Activated naive CD4-positive, alpha-beta T cell treated with anti-CD3 and anti-CD28 coated beads, Interleukin-2, amount 50 U/mL, for 24 hours (primary cell): Measurements from ENCODE around the gene DNM1.
"Not testable (repeated sequence)": the region's sequence is repeated elsewhere in the genome, so short reads cannot be mapped to it uniquely, and the experiment has no call there.

Source experiments
- H3K27ac Mint-ChIP-seq: one replicate; pipeline ENCODE4 v1.8.0; 2021; ENCODE audit warnings: mild to moderate bottlenecking, mixed read lengths
- H3K27me3 Mint-ChIP-seq: one replicate; pipeline ENCODE4 v1.8.0; 2021; ENCODE audit warnings: mixed read lengths
- H3K36me3 Mint-ChIP-seq: one replicate; pipeline ENCODE4 v1.8.0; 2021; ENCODE audit warnings: mixed read lengths
- H3K4me1 Mint-ChIP-seq: one replicate; pipeline ENCODE4 v1.8.0; 2021; ENCODE audit warnings: mixed read lengths
- H3K4me3 Mint-ChIP-seq: one replicate; pipeline ENCODE4 v1.8.0; 2021; ENCODE audit warnings: mild to moderate bottlenecking, mixed read lengths
- H3K9me3 Mint-ChIP-seq: one replicate; pipeline ENCODE4 v1.8.0; 2021; ENCODE audit warnings: mixed read lengths

DNM1 gene

DNA sequence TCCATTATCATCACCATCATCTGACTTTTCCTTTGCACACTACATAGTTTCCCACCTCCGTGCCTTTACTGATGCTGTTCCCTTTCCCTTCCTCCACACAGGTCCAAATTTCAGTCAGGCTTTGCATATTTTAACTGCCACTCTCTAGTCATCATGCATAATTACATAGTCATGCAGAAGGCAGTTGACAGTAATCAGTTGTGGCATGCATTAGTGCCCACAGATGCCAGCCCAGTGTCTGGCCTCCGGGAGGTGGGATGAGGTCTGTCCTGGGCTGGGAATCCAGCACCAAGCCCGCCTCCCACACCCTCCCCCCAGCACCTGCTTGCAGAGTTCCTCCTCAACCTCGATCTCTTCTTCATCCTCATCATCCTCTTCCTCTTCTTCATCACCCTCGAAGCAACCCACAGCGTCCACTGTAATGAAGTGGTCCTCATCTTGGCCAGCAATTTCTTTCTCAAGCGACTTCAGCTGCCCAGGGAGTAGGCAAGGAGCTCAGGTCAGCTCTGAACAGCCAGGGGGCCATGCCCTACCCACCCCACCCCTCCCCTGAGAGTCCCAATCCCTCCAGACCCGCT is 34.4 kb upstream of the DNM1 start:
- Mint-ChIP-seq H3K36me3 (peaks cover 7% of the 10 kb centered on the region), H3K27me3 (no peaks in the 10 kb centered on the region), H3K4me3 (no peak overlapping the region), H3K9me3 (no peaks in the 10 kb centered on the region), H3K27ac (no peak overlapping the region), H3K4me1 (no peaks in the 10 kb centered on the region)

DNA sequence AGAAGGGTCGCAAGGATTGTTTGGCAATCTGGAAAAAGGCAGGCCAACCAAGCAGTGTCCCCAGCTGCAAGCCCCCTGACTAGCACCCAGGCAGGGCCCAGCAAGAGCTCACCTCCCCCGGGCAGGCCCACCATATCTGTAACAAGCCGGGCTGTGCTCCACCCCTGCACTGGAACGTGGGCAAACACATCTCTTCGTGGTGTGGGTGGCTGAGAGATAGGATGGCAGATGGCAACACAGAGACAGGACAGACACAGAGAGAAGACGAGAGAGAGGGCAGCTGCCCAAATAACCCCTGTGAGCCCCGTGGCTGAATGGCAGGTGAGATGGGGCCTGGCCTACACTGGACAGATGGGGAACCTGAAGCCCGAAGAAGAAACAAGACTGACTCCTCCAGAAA is 33.7 kb upstream of the DNM1 start:
- no peaks in the 10 kb centered on the region for H3K27me3 Mint-ChIP-seq
- no peaks in the 10 kb centered on the region for H3K4me1 Mint-ChIP-seq
- no peaks in the 10 kb centered on the region for H3K9me3 Mint-ChIP-seq
- H3K27ac Mint-ChIP-seq, result no peak overlapping the region
- H3K4me3 Mint-ChIP-seq, result no peak overlapping the region
- H3K36me3 Mint-ChIP-seq, result peaks cover 7% of the 10 kb centered on the region

DNA sequence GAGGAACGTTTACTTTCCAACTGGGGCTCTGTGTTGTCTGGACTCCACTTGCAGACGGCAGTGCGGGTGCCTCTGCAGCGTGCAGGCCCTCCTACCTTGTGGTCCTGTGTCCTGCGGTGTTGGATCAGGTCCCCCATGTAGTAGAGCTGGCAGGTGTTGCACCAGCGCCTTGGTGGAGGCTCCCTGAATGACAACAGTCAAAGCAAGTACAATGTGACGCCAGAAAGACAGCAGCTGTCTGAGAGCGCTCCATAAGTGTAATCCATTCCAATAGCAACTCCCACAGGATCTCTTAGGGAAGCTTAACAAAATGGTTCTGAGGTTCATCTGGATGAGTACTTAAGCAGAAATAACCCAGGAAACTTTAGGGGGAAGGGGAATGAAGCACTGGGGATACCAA is 33.3 kb upstream of the DNM1 start:
- H3K27ac Mint-ChIP-seq, result no peak overlapping the region
- no peaks in the 10 kb centered on the region for H3K9me3 Mint-ChIP-seq
- H3K4me3 Mint-ChIP-seq, result no peak overlapping the region

DNA sequence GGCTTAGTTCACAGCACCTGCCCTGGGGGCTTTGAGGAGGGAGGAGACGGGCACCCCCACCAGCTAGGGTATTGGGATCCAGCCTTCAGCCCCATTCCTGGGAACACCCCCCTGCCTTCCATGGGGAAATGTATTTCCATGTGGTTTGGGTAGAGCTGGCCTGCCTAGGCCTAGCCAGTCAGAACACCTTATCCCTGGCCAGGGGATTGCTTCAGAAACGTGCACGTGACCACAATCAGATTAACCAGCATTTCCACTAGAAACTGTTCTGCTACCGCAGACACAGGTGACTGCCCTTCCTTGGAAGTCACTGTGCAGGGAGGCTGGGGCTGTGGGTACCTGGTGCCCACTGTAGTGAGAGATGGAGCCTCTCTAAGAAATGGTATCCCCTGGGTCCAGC is 29.1 kb upstream of the DNM1 start:
- H3K4me1 Mint-ChIP-seq, result no peaks in the 10 kb centered on the region
- no peaks in the 10 kb centered on the region for H3K36me3 Mint-ChIP-seq
- H3K4me3 Mint-ChIP-seq, result no peak overlapping the region
- no peaks in the 10 kb centered on the region for H3K27me3 Mint-ChIP-seq
- no peaks in the 10 kb centered on the region for H3K9me3 Mint-ChIP-seq
- H3K27ac Mint-ChIP-seq, result no peak overlapping the region

More for the DNA sequence above, 33.3 kb upstream of the DNM1 start:
- Mint-ChIP-seq H3K4me1 (no peaks in the 10 kb centered on the region), H3K36me3 (peaks cover 7% of the 10 kb centered on the region), H3K27me3 (no peaks in the 10 kb centered on the region)

DNA sequence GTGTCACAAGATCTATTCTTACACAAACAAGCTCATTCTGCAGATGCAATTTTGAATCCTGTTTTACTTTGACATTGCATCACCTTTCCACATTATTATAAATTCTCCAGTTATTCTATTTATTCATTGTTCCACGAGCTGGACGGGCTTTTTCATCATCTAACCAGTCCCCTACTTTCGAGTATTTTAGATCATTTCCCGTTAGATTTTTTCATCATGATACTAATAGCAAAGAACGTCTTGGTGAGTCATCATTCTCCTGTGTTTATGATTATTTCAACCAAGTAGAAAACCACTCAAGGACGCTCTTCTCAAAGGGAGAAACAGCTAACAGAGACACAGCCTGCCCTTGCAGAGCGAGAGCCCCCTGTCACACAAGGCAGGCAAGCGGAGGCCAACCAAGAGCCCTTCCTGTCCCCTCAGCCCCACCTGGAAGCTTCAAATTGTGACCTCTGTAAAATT is 28.0 kb upstream of the DNM1 start:
- no peaks in the 10 kb centered on the region for H3K4me1 Mint-ChIP-seq
- H3K9me3 Mint-ChIP-seq, result no peaks in the 10 kb centered on the region
- no peak overlapping the region for H3K4me3 Mint-ChIP-seq
- no peaks in the 10 kb centered on the region for H3K27me3 Mint-ChIP-seq
- H3K36me3 Mint-ChIP-seq, result peaks cover 2% of the 10 kb centered on the region
- no peak overlapping the region for H3K27ac Mint-ChIP-seq

DNA sequence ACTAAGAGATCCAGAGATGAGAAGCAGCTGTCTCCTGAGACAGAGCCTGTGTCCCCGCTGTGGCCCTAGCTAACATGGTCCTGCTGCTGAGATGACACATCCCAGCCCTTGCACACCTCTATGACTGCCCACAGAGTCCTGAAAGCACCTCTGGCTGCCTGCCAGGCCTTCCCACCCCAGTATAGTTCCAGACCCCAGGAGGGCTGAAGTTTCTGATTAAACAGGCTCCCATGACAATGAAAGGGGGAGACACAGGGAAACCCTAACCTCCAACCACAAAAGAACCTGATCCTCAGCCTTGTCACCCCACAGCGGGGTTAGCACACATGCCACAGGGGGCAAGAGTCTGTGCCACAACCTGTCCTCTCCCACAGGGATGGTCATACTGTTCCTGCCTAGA is 27.5 kb upstream of the DNM1 start:
- Mint-ChIP-seq H3K4me1 (no peaks in the 10 kb centered on the region), H3K27me3 (no peaks in the 10 kb centered on the region), H3K9me3 (no peaks in the 10 kb centered on the region), H3K27ac (no peak overlapping the region), H3K4me3 (no peak overlapping the region), H3K36me3 (peaks cover 4% of the 10 kb centered on the region)

DNA sequence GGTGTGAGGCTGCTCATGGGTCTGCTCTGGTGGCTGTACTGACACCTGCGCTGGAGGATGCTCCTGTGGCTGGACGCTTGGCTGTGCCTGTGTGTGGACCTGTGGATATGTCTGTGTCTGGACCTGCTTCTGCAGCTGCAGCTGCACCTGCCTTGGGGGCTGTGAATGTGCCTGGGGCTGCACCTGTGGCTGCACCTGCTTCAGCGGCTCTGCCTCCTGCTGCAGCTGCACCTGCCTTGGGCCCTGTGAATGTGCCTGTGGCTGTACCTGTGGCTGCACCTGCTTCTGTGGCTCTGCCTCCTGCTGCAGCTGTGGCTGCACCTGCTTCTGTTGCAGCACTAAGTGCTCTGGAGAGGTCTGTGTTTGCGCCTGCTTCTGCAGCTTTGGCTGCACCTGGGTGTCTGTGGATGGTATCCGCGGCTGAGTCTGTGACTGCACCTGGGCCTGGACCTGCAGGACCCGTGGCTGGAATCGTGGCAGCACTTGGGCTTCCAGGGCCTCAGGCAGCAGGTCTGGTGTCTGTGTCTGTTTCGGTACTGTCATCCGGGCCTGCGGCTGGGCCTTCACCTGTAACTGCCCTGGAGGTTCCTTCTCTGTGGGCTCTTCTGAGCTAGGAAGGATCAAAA is 24.3 kb upstream of the DNM1 start:
- Mint-ChIP-seq H3K4me3 (no peak overlapping the region), H3K4me1 (no peaks in the 10 kb centered on the region), H3K36me3 (peaks cover 6% of the 10 kb centered on the region), H3K9me3 (no peaks in the 10 kb centered on the region), H3K27me3 (no peaks in the 10 kb centered on the region), H3K27ac (no peak overlapping the region)

DNA sequence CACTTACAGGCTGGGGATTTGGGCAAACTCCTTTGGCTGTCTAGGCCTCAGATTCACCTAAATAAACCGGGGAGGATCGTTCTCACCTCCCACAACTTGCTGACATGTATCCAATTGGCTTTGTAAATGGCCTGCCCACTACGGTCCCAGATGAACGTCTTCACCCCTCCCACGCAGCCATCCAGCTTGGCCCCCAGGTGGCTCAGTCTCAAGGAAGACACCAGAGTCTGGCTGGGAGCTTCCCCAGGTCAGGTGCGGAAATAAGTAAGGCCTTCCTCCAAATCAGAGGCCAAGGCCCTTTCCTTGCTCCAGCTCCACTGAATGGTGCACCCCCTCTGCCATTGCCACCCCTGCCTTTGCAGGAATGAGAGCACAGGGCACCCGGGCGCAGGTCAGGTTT is 23.2 kb upstream of the DNM1 start:
- Mint-ChIP-seq H3K27me3 (no peaks in the 10 kb centered on the region), H3K4me3 (no peak overlapping the region), H3K27ac (no peak overlapping the region), H3K4me1 (no peaks in the 10 kb centered on the region), H3K36me3 (peaks cover 7% of the 10 kb centered on the region), H3K9me3 (no peaks in the 10 kb centered on the region)

DNA sequence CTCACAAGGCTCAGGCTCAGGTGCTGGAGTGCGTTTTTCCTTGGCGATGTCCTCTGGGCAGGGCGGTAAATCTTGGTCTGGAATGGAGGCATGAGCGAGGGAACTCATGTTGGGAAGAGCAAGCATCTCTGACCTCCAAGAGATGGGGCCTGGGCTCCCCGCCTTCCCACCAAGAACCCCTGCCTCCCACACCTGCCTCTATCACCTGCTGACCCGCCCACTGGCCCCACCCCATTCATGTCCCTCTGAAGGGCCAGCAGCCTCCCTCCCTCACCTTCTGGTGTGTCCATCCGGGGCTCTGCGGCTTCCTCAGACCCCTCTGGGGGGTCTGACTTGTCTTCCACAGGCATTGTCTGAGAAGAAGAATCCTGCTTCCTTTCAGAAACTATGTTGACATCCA is 22.7 kb upstream of the DNM1 start:
- Mint-ChIP-seq H3K27ac (no peak overlapping the region), H3K36me3 (peaks cover 7% of the 10 kb centered on the region), H3K27me3 (no peaks in the 10 kb centered on the region), H3K9me3 (no peaks in the 10 kb centered on the region), H3K4me1 (no peaks in the 10 kb centered on the region), H3K4me3 (no peak overlapping the region)

DNA sequence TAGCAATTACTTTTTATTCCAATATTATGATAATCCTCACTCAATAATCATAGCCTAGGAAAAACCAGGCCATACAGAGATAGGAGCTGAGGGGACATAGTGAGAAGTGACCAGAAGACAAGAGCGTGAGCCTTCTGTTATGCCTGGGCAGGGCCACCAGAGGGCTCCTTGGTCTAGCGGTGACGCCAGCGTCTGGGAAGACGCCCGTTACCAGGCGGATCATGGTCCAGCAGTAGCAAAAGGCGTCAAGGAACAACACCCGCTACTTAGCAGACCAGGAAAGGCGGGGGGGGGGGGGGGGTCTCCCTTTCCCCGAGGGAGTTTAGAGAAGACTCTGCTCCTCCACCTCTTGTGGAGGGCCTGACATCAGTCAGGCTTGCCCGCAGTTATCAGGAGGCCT is 21.7 kb upstream of the DNM1 start:
- H3K27me3 Mint-ChIP-seq, H3K36me3 Mint-ChIP-seq, H3K27ac Mint-ChIP-seq, H3K4me3 Mint-ChIP-seq, H3K4me1 Mint-ChIP-seq, H3K9me3 Mint-ChIP-seq: not testable (repeated sequence)

DNA sequence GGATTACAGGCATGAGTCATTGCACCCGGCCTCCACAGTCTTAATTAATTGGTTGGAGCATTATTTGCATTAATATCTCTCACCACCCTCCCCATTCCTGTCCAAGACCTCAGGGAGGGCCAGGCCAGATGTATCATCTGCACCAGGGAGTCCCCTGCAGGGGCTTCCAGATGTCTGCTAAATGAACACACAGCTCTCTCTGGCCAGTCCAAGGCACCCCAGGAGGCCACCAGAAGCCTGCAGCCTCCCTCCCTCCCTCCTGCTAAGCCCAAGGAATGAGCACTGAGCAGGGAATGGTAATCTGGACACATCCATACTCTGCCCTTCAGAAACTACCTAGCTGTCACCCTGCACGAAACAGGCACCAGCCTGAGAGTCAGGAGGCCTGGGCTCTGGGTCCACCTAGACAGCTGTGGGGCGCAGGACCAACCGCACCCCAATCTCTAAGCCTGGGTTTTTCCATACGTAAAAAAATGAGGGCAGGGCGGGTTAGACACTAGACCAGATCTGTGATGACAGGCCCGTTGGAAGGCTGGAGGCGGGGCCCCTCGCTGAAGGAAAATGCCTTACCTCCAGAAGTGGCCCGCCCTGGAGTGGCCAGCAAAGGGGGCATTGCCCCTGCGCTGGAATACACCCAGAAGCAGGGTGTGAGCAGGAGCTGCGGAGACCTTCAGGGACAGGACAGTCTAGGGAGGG is 20.1 kb upstream of the DNM1 start:
- H3K4me3 Mint-ChIP-seq, result no peak overlapping the region
- peaks cover 13% of the 10 kb centered on the region for H3K4me1 Mint-ChIP-seq
- no peak overlapping the region for H3K27ac Mint-ChIP-seq
- H3K36me3 Mint-ChIP-seq, result peaks cover 9% of the 10 kb centered on the region
- no peaks in the 10 kb centered on the region for H3K27me3 Mint-ChIP-seq
- no peaks in the 10 kb centered on the region for H3K9me3 Mint-ChIP-seq

DNA sequence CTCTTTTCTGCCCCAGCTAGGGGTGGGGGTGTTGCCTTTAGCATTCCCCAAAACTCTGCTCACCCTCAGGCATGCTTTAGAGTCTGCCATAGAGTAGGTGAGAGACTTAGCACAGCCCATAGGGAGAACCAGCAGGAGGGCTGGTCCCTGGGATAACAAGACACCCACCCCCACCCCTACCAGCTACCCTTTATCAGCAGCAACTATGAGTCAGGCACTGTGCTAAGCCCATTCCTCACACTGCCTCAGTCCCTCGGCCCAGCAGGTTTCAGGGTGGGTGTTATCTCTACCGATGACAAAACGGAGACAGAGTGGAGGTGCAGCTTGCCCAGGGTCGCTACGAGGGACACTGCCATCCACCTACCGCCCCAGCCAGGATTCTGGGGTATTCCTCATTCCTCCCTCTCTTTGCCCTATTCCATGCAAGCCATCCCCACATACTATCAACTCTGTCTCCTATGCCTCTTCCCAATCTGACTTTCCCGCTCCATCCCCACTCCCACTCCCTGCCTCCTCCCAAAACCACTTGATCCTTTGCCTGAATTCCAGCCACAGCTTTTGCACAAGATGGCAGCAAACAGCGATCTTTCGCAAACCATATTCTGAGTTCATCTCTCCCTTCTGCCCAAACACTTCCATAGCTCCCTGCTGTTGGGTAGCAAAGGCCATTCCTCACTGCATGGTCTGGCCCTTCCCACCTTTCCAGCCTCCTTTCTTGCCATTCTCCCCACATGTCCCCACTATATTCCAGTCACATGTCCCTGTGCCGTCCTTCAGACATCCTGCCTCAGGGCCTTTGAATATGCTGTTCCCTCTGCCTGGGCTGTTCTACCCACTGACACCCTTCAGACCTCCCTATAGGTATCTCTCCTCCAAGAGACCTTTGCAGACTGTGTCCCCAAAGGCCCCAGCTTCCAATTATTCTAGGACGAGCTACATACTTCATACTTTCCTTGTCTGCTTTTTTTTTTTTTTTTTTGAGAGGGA is 16.9 kb upstream of the DNM1 start:
- Mint-ChIP-seq H3K9me3 (no peaks in the 10 kb centered on the region), H3K27ac (no peak overlapping the region), H3K36me3 (peaks cover 10% of the 10 kb centered on the region), H3K4me3 (no peak overlapping the region), H3K4me1 (peaks cover 31% of the 10 kb centered on the region), H3K27me3 (no peaks in the 10 kb centered on the region)

DNA sequence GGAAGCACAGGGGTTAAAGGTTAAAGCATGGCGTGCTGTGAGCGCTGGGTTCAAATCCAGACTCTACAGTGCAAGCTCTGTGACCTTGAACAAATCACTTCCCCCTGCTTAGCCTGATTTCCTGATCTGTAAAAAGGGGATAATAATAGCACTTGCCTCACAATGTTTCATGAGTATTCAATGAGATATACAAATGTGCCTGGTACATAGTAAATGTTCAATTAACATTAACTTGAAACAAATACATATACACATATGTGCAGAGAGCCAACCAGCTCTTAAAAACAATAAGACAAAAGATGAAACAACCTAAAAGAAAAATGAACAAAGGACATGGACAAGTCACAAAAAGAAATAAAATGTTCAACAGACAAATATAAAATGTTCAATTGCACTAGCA is 15.8 kb upstream of the DNM1 start:
- Mint-ChIP-seq H3K27me3 (no peaks in the 10 kb centered on the region), H3K27ac (no peak overlapping the region), H3K4me3 (no peak overlapping the region), H3K9me3 (no peaks in the 10 kb centered on the region), H3K36me3 (peaks cover 9% of the 10 kb centered on the region), H3K4me1 (peaks cover 35% of the 10 kb centered on the region)

DNA sequence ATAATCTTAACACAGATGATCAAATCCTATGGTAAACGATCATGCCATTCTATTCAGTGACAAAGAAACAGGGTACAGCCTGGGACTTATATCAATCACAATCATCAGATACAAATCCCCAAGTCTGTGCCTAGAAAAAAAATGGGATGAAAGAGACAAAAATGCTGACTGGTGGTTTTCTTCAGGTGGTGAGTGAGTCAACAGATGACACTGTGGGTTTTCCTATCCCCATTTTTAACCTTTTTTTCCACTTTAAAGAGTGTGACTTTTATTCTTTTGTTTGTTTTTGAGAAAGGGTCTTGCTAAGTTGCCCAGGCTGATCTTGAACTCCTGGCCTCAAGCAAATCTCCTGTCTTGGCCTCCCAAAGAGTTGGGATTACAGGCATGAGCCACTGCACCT is 15.0 kb upstream of the DNM1 start:
- no peaks in the 10 kb centered on the region for H3K9me3 Mint-ChIP-seq
- no peak overlapping the region for H3K4me3 Mint-ChIP-seq
- H3K27ac Mint-ChIP-seq, result no peak overlapping the region
- H3K36me3 Mint-ChIP-seq, result peaks cover 9% of the 10 kb centered on the region
- H3K27me3 Mint-ChIP-seq, result no peaks in the 10 kb centered on the region
- peaks cover 35% of the 10 kb centered on the region for H3K4me1 Mint-ChIP-seq

DNA sequence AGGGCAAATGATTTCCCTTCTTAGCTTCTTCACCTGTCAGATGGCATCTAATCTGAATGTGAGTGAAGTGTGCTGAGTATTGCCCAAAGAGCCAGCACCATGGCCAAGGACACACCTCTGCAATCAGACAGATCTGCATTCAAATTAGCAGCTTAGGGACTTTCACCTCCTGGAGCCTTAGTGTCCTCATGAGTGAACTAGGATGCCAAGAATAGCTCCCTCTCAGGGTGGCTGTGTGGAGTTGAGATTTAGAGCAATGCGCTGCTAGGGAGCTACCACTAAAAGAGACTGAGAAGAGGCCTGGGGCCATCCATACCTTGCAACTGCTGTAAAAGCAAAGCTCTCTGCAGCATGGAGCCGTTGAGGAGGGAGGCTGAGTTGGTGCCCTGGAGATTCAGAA is 13.2 kb upstream of the DNM1 start:
- Mint-ChIP-seq H3K9me3 (no peaks in the 10 kb centered on the region), H3K4me1 (peaks cover 35% of the 10 kb centered on the region), H3K36me3 (peaks cover 7% of the 10 kb centered on the region), H3K4me3 (peak overlapping the region; percentile 85), H3K27me3 (no peaks in the 10 kb centered on the region), H3K27ac (peak overlapping the region; percentile 71)
